Right lung (tissue), 5 donors: Measurements from ENCODE around the gene DACT3. TPM values are rescaled to one million over a fixed set of nuclear protein-coding genes. Genes with fewer than 3 reads are reported as not detected.
"Not testable (repeated sequence)": the region's sequence is repeated elsewhere in the genome, so short reads cannot be mapped to it uniquely, and the experiment has no call there.

Source experiments
- DNase-seq, 2 donors: peaks; one replicate each; pipeline ENCODE4 v3.0.0-alpha.2; 2013
- polyA plus RNA-seq, 5 donors: library from polyadenylated mRNA; unstranded; fragments of 120-200 nt; gene quantifications; one replicate each; pipeline versions ENCODE4 v1.2.1 to v1.2.3, GENCODE V29; 2013; ENCODE audit warnings: inconsistent platforms in 1 of 5, low replicate concordance in 1 of 5; ENCODE audit not compliant: insufficient read length in 5 of 5, insufficient read depth in 1 of 5

The DACT3 gene
- polyA plus RNA-seq, 5 donors, result 40.7 to 56.2 (median 45.9) TPM

DNA sequence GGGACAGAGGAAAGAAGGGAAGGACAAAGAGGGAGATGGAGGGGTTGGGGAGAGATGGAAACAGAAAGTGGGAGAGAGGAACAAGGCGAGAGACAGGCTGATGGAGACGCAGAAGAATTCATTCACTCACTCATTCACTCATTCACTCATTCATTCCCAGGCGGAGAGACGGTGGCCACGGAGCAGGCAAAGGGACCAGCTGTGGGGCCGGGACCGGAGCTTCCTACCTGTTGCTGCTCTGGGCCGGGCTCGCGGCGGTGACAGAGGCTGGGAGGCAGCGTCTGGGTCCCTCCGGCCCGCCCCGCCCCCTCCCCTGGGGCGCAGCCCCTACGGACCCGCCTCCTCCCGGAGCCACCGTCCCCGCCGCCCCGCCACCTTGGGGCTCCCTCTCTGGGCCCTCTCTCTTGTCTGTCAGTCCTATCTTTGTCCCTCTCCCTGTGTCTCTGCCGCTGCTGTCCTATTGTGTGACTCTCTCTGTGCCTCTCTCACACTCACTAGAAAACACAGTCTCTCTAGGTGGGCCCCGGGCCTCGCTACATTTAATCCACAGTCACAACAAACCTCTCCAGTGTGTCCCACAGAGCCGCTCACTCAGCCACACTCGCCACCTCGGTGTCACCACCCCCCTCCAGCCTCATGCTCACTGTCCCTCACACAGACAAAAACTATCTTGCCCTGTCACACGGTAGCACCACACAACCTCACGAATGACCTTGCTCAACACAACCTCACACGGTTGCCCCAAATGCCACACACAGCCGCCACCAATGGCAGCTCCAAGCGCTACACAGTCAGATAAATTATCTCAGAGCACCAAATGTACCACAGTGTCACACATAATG lies 24.8 kb downstream of the DACT3 start, which contains the start of gene GNG8:
Gene GNG8 (minus strand): TSS at position 283 of the 842 bp plus-strand sequence. CDS start 1,520 bp downstream, outside the sequence.
- DNase-seq, result no peak

DNA sequence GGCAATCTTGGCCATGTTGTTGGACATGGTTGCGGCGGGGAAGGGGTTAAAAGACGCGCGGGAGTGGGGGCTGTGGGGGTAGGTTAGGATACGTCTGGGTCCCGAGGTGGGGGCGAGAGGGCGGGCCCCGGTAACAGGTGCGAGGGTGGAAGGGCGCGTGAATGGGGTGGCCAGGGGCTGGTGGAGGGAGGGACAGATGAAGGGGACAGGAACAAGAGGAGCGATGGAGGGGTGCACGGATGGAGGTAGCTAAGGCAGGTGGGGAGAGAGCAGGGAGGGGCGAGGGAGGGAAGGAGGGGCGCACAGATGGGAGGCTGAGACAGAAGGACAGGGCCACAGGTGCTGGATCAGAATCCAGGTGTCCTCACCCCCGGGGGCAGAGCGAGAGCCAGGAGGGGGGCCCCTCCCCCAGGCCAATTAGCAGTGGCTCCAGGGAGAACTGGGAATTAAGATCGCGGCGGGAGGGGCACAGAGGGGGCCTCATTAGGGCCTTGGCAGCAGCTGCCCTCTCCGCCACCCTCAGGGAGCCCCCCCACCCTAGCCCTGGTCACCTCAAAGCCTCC lies 26.2 kb downstream of the DACT3 start:
- DNase-seq, result no peak

DNA sequence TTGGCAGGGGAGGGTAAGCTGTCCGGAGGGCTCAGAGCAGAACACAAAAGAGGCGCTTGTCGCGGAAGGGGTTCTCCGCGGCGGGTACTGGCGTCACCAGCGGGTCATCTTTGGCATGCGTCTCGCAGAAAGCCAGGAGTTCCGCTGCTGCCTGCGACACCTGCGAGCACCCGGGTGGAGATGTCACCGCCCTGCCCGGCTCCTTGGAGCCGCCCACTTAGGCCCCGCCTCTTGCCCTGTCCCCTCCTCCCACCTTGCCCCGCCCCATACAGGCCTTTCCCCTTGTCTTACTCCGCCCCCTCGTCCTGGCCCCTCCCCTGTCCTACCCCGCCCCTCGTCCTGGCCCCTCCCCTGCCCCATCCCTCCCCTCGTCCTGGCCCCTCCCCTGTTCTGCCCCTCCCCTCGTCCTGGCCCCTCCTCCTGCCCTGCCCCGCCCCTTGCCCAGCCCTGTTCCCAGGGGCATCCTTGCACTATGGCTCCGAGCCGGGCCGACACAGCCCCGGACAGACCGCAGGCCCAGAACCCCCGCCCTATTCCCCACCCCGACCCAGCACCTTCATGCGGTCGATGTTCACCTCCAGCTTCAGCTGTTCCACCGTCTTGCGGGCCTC lies 26.8 kb downstream of the DACT3 start:
- DNase-seq, result no peak

DNA sequence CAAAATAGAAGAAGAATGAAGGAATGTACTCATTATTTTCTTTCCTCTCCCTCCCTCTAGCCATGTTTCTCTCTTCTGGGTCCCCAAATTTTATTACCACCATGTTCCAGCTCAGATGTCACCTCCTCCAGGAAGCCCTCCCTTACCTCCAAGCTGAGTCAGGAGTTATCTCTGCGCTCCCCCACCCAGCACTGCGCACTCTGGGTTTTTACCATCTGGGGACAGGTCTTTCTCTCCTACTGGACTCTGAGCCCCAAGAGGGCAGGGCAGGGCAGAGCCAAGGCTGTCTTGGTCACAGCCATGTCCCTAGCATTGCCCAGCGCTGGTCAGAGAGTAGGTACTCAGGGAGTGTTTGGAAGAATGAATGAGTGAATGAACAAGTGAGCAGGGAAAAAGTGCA lies 27.9 kb downstream of the DACT3 start:
- no peak for DNase-seq

DNA sequence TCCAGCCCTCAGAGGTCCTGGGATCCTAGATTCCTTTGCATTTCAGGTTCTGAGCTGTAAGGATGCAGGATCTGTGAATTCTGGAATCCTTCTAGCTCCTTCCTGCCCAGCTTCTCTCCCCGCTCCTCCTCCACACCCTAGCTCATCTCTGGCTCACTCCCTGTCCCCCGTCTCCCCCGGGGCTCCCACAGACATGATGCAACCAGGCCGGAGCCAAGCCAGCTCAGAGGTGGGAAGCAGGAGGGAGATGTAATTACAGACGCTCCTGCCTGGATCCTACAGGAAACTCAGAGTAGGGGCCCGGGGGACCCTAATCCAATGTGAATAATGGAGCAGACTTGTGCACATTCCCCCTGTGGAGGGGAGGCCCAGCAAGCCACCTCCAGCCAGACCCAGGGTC lies 29.5 kb downstream of the DACT3 start:
- DNase-seq, result no peak

DNA sequence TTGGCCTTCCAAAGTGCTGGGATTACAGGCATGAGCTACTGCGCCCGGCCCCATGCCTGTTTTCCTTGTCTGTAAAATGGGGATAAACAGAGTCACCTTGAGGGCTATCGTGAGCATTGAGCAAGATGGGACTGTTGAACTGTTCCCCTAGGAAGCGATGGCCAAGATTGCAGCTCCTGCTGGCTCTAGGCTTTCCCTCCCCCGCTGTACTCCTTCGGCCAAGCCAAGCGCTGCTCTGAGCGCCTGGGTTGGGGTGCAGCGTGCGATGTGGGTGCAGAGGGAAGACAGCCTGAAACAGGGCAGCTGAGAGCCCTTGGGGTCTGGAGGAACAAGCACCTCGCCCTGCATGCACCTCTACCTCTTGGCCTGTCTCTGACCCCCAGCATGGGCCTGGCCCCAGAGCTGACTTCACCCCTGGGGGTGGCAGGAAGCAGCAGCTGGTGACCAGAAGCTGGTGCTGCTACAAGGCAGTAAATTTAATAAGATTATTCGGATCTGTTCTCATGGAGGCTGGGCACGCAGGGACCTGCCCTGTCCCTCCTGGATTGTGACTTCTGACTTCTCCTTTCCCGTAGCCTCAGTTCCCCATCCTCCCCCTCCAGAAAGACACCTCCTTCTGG lies 30.3 kb downstream of the DACT3 start:
- DNase-seq, result no peak

DNA sequence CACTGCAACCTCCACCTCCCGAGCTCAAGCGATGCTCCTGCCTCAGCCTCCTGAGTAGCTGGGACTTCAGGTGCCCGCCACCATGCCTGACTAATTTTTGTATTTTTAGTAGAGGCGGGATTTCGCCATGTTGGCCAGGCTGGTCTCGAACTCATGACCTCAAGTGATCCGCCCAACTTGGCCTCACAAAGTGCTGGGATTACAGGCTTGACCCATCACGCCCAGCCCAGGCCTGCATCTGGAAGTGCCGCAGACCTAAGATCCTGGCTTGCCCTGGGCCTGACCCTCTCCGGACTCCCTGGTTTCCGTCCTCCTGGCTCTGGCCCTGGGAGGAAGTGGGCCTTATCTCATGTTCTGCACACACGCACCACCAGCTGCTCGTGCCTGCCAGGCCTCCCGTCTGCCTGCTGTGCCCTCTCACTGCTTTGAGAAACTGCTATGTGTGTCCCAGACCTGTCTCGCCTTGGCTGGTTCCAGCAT lies 31.4 kb downstream of the DACT3 start:
- DNase-seq, result no peak

DNA sequence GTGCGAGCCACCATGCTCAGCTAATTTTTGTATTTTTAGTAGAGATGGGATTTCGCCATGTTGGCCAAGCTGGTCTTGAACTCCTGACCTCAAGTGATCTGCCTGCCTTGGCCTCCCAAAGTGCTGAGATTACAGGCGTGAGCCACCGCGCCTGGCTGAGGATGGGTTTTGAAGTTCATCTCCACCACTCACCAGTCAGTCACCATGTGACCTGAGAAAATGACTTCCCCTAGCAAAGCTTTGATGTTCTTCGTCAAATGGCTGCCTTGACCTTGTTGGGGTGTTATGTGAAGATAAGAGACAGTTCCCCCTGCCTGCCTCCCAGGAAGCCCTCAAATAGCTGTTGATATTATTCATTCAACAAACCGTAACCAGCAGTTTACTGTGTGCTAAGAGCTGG lies 32.0 kb downstream of the DACT3 start:
- not testable (repeated sequence) for DNase-seq

DNA sequence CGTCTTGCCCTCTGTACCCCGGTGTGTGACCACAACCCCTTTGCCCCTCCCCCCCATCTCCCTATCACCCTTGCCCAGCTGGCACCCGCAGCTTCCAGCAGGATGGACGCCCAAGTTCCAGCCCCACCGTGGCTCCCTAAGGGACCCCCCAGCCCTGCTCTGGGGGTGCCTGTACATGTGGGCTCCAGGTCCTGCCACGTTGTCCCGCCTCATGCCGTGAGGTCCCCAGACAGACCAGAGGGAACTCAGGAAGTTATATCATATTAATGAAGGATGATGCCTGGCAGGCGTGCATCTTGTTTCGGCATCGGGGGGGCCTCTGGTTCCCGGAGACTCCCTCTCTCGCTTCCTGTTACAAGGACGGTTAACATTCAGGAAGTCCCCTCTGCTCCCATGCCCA lies 34.5 kb downstream of the DACT3 start:
- no peak for DNase-seq

DNA sequence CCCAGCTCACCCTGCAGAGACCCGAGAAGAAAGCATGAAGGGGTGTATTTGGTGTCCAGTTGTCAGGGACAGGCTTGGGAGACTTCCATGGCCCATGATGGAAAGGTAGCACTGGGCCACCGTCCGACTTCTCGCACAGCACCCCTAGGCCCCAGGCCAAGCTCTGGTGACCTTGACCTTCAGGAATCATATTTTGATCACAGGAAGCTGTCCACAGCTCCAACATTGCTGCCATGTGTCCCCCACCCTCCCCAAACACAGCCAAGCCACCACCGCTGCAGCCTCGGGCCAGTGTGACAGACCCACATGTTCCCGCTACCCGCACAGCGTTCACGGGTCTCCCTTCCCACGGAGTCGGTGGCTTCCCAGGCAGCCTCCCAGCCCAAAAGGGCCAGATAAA lies 35.3 kb downstream of the DACT3 start:
- DNase-seq, result no peak

DNA sequence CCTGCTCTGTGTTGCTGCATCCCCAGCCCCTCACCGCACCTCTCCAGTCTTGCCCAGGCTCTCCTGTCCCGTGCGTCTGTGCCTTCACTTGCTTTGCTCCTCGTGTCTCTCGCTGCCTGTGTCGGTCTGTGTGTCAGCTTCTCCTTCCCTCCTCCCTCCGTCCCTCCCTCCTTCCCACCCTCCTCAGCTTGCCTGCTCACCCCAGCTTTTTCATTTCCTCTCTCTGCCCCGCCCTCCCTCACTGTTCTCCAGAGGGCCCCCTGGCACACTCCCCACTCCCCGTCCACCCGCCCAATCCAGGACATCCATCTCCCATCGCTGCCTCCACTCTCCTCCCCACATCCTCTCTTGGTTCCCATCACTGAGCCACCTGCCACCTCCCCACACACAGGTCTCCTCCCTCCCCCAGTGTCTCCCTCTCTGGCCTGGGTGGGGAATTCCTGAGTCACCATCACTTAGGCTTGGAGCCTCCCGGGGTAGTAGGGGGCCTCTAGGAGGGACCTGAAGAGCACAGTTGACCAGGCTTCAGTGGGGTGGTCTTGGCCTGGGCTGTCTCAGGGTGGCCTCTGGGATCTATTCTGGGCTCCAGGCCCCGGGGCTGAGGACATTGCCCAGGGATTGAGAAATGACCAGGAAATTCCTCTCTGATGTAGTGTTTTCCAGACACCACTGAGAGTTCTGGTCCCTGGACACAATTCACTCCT lies 35.9 kb downstream of the DACT3 start, which contains the start of gene PTGIR:
Gene PTGIR (minus strand): TSS at position 132 of the 704 bp plus-strand sequence. CDS start 864 bp downstream, outside the sequence.
- peak; percentile 81 to 84 for DNase-seq

DNA sequence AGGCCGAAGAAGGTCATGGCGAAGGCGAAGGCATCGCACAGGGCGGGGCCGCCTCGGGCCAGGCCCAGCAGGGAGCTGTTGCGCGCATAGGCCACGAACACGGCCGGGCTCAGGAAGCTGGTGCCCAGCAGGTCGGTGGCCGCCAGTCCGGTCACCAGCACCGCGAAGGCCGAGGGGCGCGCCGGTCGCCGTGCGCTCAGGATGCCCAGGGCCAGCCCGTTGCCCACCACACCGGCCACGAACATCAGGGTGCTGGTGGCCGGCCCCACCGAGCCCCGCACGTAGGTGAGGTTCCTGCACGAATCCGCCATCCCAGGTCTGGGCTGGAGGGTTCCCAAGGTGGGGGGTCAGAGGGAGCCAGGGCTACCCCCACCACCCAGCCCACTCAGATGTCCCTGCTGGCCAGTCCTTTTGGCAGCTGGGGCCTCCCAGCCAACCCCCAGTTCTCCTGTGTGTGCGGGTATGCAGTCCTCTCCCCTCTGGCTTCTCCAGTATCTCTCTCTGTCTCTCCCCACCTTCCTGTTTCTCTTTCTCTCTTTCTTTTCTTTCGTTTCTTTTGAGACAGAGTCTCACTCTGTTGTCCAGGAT lies 37.0 kb downstream of the DACT3 start:
- DNase-seq, result no peak

DNA sequence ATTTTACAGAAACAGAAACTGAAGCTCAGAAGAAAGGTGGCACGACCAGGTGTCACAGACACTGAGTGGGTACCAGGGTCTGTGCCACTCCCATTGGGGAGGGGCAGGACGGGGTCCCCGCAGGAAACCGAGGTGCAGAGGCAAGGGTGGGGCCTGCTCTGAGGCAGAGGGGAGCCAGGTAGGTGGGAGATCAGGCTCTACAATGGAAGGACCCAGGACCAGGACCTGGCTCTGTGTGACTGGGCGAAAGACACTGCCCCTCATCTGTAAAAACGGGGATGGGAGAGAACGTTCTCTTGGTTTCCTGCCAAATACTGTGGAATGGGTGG lies 38.9 kb downstream of the DACT3 start:
- DNase-seq, result no peak

DNA sequence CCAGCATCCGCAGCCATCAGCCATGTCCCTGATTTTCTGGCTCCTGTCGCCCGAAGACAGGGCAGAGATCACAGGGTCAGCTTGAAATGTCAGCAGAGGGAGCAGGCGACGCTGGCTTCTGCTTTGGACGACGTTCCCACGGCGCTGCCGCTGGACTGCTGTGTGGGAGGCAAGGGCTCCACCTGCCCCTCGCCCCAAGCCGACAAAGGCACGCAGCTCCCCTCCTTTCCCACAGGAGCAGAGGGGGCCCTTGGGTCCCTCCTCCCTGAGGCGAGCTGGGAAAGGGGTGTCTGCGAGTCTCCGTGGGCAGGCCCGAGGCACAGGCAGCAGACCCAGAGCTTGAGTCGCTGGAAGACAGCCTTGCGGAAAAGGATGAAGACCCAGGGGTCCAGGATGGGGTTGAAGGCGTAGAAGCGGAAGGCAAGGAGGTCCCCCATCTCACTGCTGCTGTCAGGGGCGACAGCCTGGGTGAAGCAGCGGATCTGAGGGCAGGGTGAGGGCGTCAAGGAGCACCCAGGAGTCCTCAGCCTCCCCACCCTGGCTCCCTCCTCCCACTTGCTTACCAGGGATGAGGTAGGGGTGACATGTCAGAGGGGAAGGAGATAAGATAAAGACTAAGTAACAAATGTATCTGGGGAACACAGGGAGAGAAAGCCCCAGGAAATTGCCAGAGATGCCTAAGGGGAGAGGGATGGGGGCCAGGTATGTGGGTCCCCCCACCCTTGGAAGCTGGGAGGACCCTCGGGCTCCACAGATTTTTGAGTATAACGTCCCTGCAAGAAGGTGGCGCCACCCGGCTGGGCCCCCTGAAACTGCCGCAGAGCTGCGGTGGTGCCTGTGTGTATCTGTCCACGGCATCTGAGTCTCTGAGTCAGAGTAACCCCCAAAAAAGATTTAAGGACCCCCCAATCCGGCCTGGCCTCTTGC lies 39.5 kb downstream of the DACT3 start:
- no peak for DNase-seq

DNA sequence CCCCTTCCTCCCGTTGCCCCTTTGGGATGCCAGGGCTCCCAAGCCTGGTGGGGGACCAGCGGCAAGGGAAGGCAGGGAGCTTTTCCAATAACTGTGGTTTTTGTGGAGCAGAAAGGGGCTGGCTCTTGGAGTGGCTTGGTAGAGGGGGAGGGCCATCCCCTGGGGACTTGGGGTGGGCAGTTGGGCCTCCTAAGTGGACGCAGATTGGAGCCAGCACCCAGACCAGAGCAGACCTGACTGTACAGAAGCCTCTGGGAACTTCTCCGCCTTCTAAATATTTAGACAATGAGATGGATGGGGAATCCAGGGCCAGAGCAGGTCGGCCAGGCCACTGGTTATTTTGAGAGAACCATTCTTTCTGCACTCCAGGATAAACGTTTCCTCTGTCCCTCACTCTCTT lies 40.3 kb downstream of the DACT3 start:
- no peak for DNase-seq

DNA sequence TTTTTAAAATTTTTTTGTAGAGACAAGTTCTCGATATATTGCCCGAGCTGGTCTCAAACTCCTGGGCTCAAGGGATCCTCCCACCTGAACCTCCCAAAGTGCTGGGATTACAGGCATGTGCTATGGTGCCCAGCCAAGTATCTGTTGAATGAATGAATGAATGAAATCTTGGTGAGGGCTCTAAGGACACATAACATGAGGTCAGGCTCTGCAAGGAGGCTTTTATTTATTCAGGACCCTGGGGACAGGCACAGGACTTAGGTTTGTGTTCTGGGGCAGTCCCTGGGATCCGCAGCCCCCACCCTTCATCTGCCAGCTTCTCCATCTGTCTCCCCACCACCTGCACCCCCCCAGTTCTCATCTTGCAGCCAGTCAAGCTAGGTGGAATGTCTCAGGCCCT lies 40.7 kb downstream of the DACT3 start:
- no peak for DNase-seq

DNA sequence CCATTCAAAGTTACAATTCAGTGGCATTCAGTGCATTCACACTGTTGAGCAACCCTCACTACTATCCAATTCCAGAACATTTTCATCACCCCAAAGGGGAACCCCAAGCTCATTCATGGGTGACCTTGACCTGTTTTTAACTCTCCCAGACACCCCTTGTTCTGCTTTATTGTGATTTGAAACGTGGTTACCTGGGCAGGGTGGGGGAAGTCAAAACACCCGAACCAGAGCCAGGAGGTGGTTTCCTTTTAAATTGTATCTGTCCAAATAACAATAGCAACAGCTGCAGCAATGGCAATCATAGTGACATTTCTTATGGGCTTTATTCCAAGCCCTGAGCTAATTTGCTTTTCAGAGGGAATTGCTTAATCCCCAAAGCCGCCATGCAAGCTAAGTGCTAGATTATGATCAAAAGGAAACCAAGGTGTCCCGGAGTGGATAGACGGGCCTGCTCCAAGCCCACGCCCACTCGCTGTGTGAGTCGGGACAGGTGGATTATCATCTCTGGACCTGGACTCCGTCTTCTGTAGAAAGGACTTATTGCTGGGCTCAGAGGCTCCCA lies 42.2 kb downstream of the DACT3 start:
- peak; percentile 83 to 88 for DNase-seq

DNA sequence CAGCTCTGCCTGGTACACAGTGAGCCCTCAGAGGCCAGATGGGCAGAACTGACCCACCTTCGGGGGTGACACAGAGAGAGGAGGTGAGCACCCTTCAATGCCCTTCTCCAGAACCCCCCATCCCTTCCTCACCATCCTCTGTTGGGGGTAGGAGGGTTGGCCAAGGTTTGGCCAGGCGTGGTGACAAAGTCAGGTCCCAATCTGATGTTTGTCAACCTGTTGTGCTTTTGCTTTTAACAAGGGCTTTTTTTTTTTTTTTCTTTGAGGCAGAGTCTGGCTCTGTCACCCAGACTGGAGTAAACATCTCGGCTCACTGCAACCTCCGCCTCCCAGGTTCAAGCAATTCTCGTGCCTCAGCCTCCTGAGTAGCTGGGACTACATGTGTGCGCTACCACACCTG lies 43.4 kb downstream of the DACT3 start:
- no peak for DNase-seq

DNA sequence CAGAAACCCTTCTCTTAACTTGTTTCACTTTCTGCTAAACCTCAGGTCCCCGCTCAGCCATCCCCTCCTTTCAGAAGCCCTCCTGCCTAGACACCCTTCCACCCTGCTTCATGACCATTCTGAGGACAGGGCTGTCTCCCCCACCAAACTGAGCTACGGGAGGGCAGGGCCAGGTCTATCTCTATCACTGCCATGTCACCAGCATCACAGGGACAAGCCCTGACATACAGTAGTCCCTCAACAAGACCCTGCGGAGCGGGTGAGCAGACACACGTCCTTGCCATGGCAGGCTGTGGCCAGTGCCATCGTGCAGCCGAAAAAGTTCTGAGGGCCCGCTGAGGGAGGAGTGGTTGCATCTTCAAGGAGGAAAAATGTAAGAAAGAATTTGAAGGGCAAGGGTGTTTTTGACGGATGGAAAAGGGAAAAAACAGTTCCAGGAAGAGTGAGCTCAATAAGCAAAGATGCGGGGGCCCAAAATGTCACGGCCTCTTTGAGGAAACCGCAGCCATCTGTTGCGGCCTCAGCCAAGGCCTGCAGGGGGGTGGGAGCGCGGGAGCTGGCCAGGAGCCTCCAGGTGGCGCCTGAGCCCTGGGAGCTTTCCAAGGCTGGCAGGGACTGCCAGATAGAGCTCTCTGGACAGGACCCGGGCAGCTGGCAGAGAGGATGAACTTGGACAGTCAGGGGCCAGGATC lies 44.2 kb downstream of the DACT3 start:
- DNase-seq, result no peak
